Astrocyte (in vitro differentiated cells and primary cell): ENCODE measurements around the gene LY6G5B. TPM values are rescaled to one million over a fixed set of nuclear protein-coding genes. Genes with fewer than 3 reads are reported as not detected.

Experiments used
- DNase-seq: peaks from one replicate; pipeline ENCODE4 v3.0.0-alpha.2; 2010; ENCODE audit warnings: low read depth
- FAIRE-seq: peaks from 2 replicates; lab custom pipeline; 2011; peaks lifted over from hg19 to GRCh38; lab: Jason Lieb, UNC
- H2AFZ ChIP-seq: 2 replicates; pipeline ENCODE4 v1.6.0; 2012; ENCODE audit warnings: low read depth, low read length, inconsistent platforms
- H3K27ac ChIP-seq: 2 replicates; pipeline ENCODE4 v1.5.1; 2011; ENCODE audit warnings: low read depth, low read length, inconsistent platforms
- H3K27me3 ChIP-seq: 2 replicates; pipeline ENCODE4 v1.6.0; 2011; ENCODE audit warnings: low read length, inconsistent platforms; ENCODE audit not compliant: insufficient read depth
- H3K36me3 ChIP-seq: 2 replicates; pipeline ENCODE4 v1.5.1; 2011; ENCODE audit warnings: low read length, inconsistent platforms; ENCODE audit not compliant: insufficient read depth
- H3K4me1 ChIP-seq: 2 replicates; pipeline ENCODE4 v1.5.1; 2011; ENCODE audit warnings: low read length, inconsistent platforms; ENCODE audit not compliant: insufficient read depth
- H3K4me2 ChIP-seq: 2 replicates; pipeline ENCODE4 v1.6.0; 2012; ENCODE audit warnings: low read length, inconsistent platforms
- H3K4me3 ChIP-seq: 2 replicates; pipeline ENCODE4 v1.5.1; 2011; ENCODE audit warnings: low read depth, mild to moderate bottlenecking, low read length, inconsistent platforms; ENCODE audit not compliant: insufficient read depth
- H3K79me2 ChIP-seq: 2 replicates; pipeline ENCODE4 v1.6.0; 2012; ENCODE audit warnings: mild to moderate bottlenecking, low read length, inconsistent platforms; ENCODE audit not compliant: insufficient read depth
- H3K9ac ChIP-seq: 2 replicates; pipeline ENCODE4 v1.6.0; 2012; ENCODE audit warnings: mild to moderate bottlenecking, low read length, inconsistent platforms
- H3K9me3 ChIP-seq: 2 replicates; pipeline ENCODE4 v1.5.1; 2012; ENCODE audit warnings: low read depth, mild to moderate bottlenecking, low read length, inconsistent platforms; ENCODE audit not compliant: insufficient read depth
- H4K20me1 ChIP-seq: 2 replicates; pipeline ENCODE4 v1.6.0; 2012; ENCODE audit warnings: low read length, inconsistent platforms; ENCODE audit not compliant: insufficient read depth
- H3K27ac Mint-ChIP-seq: one replicate; pipeline ENCODE4 v1.8.0; 2021; ENCODE audit warnings: mild to moderate bottlenecking, mixed read lengths; ENCODE audit not compliant: unreplicated experiment
- H3K27me3 Mint-ChIP-seq: one replicate; pipeline ENCODE4 v1.8.0; 2021; ENCODE audit warnings: low read depth, mixed read lengths; ENCODE audit not compliant: unreplicated experiment
- H3K36me3 Mint-ChIP-seq: one replicate; pipeline ENCODE4 v1.8.0; 2021; ENCODE audit warnings: low read depth, mixed read lengths; ENCODE audit not compliant: unreplicated experiment
- H3K4me1 Mint-ChIP-seq: one replicate; pipeline ENCODE4 v1.8.0; 2021; ENCODE audit warnings: low read depth, mixed read lengths; ENCODE audit not compliant: unreplicated experiment
- H3K4me3 Mint-ChIP-seq: one replicate; pipeline ENCODE4 v1.8.0; 2021; ENCODE audit warnings: mild to moderate bottlenecking, moderate library complexity, mixed read lengths; ENCODE audit not compliant: unreplicated experiment
- H3K9me3 Mint-ChIP-seq: one replicate; pipeline ENCODE4 v1.8.0; 2021; ENCODE audit warnings: mild to moderate bottlenecking, mixed read lengths; ENCODE audit not compliant: unreplicated experiment
- CTCF ChIP-seq: IDR thresholded peaks from 2 replicates; pipeline ENCODE4 v1.5.1; 2011; ENCODE audit warnings: low read depth, mild to moderate bottlenecking, inconsistent platforms, low read length, moderate library complexity; ENCODE audit not compliant: insufficient read depth
- EZH2 ChIP-seq: IDR thresholded peaks from 2 replicates; pipeline ENCODE4 v1.6.1; 2012; ENCODE audit warnings: mild to moderate bottlenecking, low read length, inconsistent platforms; ENCODE audit not compliant: insufficient read depth
- total RNA-seq: library from RNA; stranded (reverse); gene quantifications from 2 replicates; pipeline ENCODE4 v1.2.1, GENCODE V29; 2021

The LY6G5B gene
- total RNA-seq, 1 donor from 2014 or later = 20.3 TPM

- peak overlapping the region; percentile 58 for H3K27ac ChIP-seq
- Mint-ChIP-seq H3K27ac (peak overlapping the region; percentile 75), H3K27me3 (no peaks in the 10 kb centered on the region), H3K9me3 (no peaks in the 10 kb centered on the region), H3K4me3 (peak overlapping the region; percentile 90), H3K36me3 (peaks cover 25% of the 10 kb centered on the region), H3K4me1 (peaks cover 30% of the 10 kb centered on the region)
- TF ChIP-seq EZH2 = no peak
- TF ChIP-seq CTCF = no peak
- no peaks in the 10 kb centered on the region for H3K9me3 ChIP-seq
- FAIRE-seq = no peak
- H3K4me3 ChIP-seq = peak overlapping the region; percentile 82
- no peaks in the 10 kb centered on the region for H3K27me3 ChIP-seq
- peaks cover 83% of the 10 kb centered on the region for H3K79me2 ChIP-seq
- DNase-seq = peak; percentile 19
- peak overlapping the region; percentile 99 for H3K4me2 ChIP-seq
- H4K20me1 ChIP-seq = peaks cover 32% of the 10 kb centered on the region
- H3K36me3 ChIP-seq = peaks cover 5% of the 10 kb centered on the region
- H2AFZ ChIP-seq = peak overlapping the region; percentile 51
- peaks cover 43% of the 10 kb centered on the region for H3K4me1 ChIP-seq
- H3K9ac ChIP-seq = peak overlapping the region; percentile 85
Observed at GRCh38 chr6:31659649-31660380, 10.0 kb upstream of the LY6G5B start.

GRCh38 chr6:31660381-31661261 is 9.2 kb upstream of the LY6G5B start, which contains the start of gene C6orf47:
TSS of gene C6orf47 (minus strand) at chr6:31660778. CDS start at chr6:31659947, 831 bp downstream.
- no peaks in the 10 kb centered on the region for H3K27me3 Mint-ChIP-seq
- peak within 1 kb of the TSS; percentile 99 for H3K4me2 ChIP-seq
- peaks cover 32% of the 10 kb centered on the region for H4K20me1 ChIP-seq
- peaks cover 22% of the 10 kb centered on the region for H3K36me3 Mint-ChIP-seq
- TF ChIP-seq EZH2 (no peak), CTCF (no peak)
- H3K4me3 ChIP-seq = peak within 1 kb of the TSS; percentile 82
- H3K4me3 Mint-ChIP-seq = peak within 1 kb of the TSS; percentile 90
- H3K4me1 ChIP-seq = peaks cover 43% of the 10 kb centered on the region
- peak within 1 kb of the TSS; percentile 85 for H3K9ac ChIP-seq
- peaks cover 31% of the 10 kb centered on the region for H3K4me1 Mint-ChIP-seq
- H3K9me3 Mint-ChIP-seq = no peaks in the 10 kb centered on the region
- no peak for FAIRE-seq
- H3K27ac ChIP-seq = peak within 1 kb of the TSS; percentile 58
- H3K9me3 ChIP-seq = no peaks in the 10 kb centered on the region
- peaks cover 83% of the 10 kb centered on the region for H3K79me2 ChIP-seq
- H3K36me3 ChIP-seq = peaks cover 5% of the 10 kb centered on the region
- H2AFZ ChIP-seq = peak within 1 kb of the TSS; percentile 51
- H3K27ac Mint-ChIP-seq = peak within 1 kb of the TSS; percentile 79
- H3K27me3 ChIP-seq = no peaks in the 10 kb centered on the region
- peak; percentile 59 for DNase-seq
